PFSK-1 (cell line): Measurements from ENCODE around the gene CNOT4.

Experiments
- FOXP2 ChIP-seq: optimal IDR thresholded peaks from 2 replicates; pipeline ENCODE3; 2011; ENCODE audit warnings: borderline replicate concordance, control low read depth, inconsistent platforms; ENCODE audit not compliant: insufficient read depth; ENCODE audit errors: extremely low read length, extremely low read depth
- POLR2AphosphoS5 ChIP-seq: IDR thresholded peaks from 2 replicates; pipeline ENCODE4 v1.6.1; 2012; ENCODE audit warnings: low read depth, mild to moderate bottlenecking, control low read depth, low read length, moderate library complexity
- REST ChIP-seq, 2 experiments: IDR thresholded peaks; 2 replicates each; pipeline versions ENCODE4 v1.6.1 to v1.8.0; 2011 to 2012; ENCODE audit warnings: low read depth in 2 of 2, low read length in 2 of 2, control low read depth in 1 of 2, inconsistent platforms in 1 of 2, mild to moderate bottlenecking in 1 of 2, moderate library complexity in 1 of 2; ENCODE audit not compliant: insufficient read depth in 1 of 2
- SIN3A ChIP-seq: IDR thresholded peaks from 2 replicates; pipeline ENCODE4 v1.6.1; 2012; ENCODE audit warnings: mild to moderate bottlenecking, low read length, moderate library complexity, borderline replicate concordance; ENCODE audit not compliant: insufficient read depth
- TAF1 ChIP-seq: IDR thresholded peaks from 2 replicates; pipeline ENCODE4 v1.6.1; 2012; ENCODE audit warnings: low read length, control low read depth, borderline replicate concordance; ENCODE audit not compliant: insufficient read depth

GRCh38 chr7:135355377-135356048 is 154.4 kb downstream of the CNOT4 start:
- TF ChIP-seq POLR2AphosphoS5 (no peak), TAF1 (no peak), SIN3A (no peak), REST (IDR thresholded peaks at IDR 0.05; ENCODE audit: insufficient read depth in 1 of 2, low read depth in 2 of 2, low read length in 2 of 2) (no peak), FOXP2 (no peak)
